GM21717 (cell line): ENCODE data around the gene ZNF107.
"Not testable (repeated sequence)": the region's sequence is repeated elsewhere in the genome, so short reads cannot be mapped to it uniquely, and the experiment has no call there.

ENCODE experiments used
- ATAC-seq: cut with Tn5 transposase; IDR thresholded peaks from one replicate; pipeline ENCODE4 v1.9.1; 2021; ENCODE audit warnings: mild to moderate bottlenecking, moderate library complexity; ENCODE audit not compliant: unreplicated experiment

Gene ZNF107

DNA sequence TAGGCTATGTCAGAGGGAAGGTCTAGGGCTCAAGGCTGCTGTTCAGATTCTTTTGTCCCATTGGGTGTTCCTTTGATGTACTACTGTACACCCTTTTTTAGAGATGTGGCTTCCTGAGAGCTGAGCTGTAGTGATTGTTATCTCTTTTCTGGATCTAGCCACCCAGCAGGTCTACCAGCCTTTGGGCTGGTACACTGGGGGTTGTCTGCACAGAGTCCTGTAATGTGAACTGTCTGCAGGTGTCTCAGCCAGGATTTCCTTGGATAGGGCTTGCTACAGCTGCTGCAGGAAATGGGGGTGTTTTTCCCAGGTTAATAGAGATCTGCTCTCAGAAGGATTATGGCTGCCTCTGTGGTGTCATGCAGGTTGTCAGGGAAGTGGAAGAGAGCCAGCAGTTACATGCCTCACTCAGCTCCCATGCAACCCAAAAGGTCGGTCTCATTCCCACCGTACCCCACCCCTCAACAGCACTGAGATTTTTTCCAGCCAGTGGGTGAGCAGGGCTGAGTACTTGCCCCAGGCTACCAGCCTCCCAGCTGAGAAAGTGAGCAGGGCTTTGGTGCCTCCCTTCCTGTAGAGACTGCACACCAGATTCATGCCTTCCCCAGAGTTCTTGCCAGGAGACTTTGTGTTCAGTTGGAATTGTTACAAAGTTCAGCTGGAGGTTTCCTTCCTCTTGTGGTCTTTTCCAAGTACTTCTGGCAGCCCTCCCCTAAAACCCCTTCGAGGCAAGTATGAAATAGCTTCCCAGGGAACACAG is 63.3 kb downstream of the ZNF107 start:
- ATAC-seq = no peak

- ATAC-seq = no peak
Measured at GRCh38 chr7:64733550-64734240, 67.8 kb downstream of the ZNF107 start.

GRCh38 chr7:64736575-64736974 is 70.6 kb downstream of the ZNF107 start:
- no peak for ATAC-seq

- ATAC-seq = not testable (repeated sequence)
Measured at GRCh38 chr7:64738403-64738802, 72.5 kb downstream of the ZNF107 start.

GRCh38 chr7:64738953-64739352 is 73.0 kb downstream of the ZNF107 start:
- not testable (repeated sequence) for ATAC-seq

- ATAC-seq = no peak
Measured at GRCh38 chr7:64744680-64745079, 78.7 kb downstream of the ZNF107 start.

DNA sequence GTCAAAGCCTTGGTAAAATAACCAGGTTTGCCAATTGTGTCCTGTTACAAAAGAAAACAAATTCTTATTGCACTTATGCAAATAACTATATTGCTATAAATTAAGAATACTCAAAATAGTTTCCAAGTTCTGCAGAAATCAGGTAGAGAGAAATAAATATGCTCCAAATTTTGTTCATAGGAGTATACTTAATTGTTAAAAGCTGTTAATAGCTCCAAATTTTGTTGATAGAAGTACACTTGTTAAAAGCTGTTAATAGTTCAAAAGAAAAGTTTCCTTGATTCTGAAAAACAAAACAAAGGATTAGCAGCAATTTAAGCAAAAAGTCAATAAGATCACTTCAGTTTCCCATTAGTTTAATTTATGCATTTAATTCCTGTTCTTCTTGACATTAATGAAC is 81.9 kb downstream of the ZNF107 start:
- ATAC-seq = no peak

DNA sequence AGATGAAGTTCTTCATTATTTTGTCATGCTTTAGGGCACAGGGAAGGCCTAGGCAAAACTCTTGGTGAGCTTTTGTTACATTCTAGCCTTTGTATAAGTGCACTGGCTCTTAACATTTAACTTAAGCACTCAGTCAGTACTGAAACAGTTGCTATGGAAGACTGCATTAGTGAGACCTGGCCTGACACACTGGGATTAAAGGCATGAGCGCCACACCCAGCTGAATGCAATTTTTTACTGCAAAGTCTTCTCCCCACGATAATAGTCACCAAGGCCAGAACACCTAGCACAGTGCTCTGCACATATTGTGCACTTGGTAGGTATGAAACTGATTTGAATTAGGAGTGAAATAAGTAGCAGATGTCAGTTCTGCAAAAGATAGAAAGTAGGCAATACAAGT is 87.1 kb downstream of the ZNF107 start:
- no peak for ATAC-seq

GRCh38 chr7:64755865-64756264 is 89.9 kb downstream of the ZNF107 start:
- ATAC-seq = no peak

DNA sequence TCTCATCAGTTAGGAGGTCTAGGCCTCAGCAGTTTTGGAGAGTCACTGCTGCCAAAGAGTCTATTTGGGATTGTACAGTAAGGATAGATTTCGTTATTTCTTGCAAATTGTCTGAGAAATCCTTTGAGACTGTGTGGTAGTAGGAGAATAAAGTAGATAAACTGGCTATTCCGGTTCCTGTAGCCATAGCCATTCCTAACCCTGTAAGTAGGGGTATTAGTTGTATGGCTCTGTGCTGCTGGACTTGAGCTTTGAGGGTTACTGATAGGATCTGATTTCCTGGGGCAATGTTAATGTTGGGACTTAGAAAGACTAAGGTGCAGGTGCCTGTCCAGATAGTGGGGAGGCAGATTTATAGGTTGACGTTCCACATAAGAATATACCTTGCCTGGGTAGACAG is 92.2 kb downstream of the ZNF107 start:
- ATAC-seq = no peak
